ENCODE measurements around the gene MTFP1.
"Not testable (repeated sequence)": the region's sequence is repeated elsewhere in the genome, so short reads cannot be mapped to it uniquely, and the experiment has no call there.

MTFP1 gene

DNA sequence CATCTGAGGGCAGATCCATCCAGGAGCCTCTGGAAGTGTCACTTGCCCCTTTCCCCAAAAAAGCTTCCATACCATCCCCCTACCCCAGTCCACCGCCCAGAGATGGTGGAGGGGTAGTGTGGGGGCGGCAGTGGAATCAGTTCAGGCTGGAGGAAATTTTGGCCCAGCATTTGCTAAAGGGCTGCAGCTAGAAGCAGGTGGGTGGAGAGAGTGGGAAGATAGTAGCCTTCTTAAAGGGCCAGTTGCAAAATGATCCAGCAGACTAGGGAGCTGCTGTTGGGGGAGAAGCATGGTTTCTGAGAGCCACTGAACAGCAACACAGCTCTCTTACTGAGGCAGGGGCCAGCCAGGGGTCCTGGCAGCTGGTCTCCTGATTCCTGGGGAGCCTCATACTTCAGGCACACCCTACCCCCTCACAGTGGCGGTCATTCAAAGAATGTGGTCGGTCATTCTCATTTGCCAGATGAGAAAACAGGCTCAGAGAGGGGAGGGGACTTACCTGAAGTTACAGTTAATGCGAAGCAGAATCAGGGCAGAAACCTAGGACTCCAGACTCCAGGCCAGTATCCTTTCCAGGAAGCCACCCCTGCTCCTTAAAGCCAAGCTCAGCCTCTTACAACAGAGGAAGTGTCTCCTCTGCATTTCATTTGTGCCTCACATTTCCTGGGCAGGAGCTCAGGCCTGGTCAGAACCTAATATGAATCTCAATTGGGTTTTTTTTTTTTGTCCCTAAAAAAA lies 23.4 kb upstream of the MTFP1 start:
- no peak for DNase-seq

DNA sequence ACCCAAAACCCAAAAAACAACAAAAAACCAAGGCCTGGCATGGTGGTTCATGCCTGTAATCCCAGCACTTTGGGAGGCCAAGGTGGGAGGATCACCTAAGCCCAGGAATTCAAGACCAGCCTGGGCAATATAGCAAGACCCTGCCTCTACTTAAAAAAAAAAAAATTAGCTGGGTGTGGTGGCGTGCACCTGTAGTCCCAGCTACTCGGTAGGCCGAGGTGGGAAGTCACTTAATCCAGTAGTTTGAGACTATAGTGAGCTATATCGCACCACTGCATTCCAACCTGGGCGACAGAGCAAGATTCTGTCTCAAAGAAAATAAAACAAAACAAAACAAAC lies 22.8 kb upstream of the MTFP1 start:
- not testable (repeated sequence) for DNase-seq

DNA sequence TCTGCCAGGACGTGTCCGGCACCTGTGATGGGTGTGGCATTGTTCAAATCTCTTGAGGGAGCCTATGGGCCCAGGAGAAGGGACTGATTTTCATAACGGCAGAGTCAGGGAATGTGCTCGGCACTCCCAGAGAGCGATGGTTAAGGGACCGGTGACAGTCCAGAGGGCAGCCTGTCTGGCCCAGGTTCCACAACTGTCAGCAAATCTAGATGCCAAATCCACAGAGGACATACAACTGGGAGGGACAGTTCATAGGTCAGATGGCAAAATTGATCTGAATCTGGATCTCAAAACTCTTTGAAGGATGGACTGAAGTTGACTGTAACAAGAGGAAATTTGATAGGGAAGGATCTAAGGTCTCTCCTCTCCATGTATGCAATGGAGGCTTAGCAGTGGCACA lies 21.3 kb upstream of the MTFP1 start:
- DNase-seq, result no peak

DNA sequence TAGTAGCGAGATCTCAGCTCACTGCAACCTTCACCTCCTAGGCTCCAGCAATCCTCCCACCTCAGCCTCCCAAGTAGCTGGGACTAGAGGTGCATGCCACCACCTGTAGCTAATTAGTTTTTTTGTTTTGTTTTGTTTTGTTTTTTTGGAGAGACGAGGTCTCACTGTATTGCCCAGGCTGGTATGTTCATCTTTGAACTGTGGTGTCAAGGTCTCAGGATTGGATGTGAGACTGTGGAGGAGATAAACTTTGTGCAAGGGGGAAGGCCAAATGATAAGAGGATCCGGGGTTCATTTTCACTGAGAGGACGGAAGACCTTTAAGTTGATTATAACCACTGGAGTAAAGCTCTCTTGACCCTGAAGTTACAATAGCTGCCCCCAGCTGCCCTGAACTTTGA lies 19.8 kb upstream of the MTFP1 start:
- no peak for DNase-seq

DNA sequence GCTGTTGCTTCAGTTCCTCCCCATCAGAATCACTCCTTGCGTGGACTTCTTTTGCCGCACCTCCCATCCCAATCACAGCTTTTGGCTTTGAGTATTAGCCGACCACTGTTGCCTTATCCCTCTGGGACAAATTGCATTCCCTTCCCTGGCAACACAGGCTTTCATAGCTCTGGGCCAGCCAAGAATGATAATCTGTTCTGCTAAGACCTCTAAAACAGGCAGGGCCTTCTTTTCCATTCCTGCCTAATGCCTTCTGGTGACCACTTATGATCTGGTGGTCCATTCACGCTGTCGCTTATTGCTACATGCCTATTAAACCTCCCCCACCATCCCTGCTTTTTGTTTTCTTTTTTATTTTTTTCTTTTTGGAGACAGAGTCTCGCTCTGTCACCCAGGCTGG lies 19.2 kb upstream of the MTFP1 start:
- DNase-seq, result no peak

DNA sequence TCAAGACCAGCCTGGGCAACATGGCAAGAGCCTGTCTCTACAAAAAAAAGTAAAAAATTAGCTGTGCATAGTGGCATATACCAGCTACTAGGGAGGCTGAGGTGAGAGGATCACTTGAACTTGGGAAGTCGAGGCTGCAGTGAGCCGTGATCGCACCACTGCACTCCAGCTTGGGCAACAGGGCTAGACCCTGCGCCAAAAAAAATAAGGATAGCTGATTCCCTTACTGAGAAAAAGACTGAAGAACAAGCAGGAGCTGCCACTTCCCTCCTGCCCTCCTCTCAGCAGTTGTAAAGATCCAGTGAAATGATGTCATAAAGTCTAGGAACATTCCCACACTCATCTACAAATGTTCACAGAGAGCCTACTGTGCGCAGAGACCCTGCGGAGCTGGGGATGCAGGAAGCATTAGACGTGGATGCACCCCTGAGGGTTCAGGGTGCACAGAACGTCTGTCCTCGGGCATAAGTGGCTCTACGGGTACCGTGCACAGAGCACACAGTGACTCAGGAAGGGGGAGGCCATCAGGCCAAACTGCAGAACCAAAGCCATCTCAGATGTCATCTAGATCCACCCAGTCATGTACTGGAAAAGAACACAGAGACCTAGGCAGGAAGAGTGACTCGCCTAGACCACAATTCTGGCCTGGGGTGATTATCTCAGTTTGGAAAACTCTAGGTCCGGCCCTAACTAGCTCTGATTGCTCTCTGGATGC lies 17.0 kb upstream of the MTFP1 start:
- no peak for DNase-seq

DNA sequence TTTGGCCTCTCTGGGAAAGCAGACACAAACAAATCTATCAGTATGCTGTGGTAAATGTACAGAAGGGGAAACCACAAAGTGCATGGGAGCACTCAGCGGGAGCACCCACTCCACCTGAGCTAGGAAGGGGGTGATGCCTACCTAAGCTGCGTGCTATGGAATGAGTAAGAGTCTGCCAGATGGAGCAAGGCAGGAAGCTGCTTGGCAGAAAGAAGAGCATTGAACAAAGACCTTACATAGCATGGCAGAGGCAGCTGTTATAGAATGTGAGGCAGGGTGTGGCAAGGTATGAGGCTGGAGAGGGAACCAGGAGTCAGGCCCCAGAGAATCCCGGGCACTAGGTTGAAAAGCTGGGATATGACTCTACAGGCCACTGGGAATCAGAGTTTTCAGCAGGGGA lies 13.8 kb upstream of the MTFP1 start:
- DNase-seq, result no peak

DNA sequence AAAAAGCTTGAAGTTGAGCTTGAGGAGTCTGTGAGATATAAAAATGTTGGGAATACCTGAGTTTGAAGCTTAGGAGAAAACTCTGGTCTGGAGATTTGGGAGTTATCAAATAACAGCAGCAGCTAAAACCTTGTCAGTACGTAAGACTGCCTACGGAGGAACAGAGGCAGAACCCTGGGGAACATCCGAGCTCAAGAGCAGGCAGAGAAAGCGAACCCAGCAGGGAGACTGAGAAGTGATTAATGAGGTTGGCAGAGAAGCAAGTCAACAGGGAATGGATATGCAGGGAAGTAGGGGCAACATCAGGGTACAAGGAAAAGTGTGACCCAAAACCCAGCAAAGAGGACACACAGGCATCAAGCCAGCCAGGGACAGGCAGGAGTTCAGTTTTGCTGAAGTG lies 12.6 kb upstream of the MTFP1 start:
- DNase-seq, result no peak

DNA sequence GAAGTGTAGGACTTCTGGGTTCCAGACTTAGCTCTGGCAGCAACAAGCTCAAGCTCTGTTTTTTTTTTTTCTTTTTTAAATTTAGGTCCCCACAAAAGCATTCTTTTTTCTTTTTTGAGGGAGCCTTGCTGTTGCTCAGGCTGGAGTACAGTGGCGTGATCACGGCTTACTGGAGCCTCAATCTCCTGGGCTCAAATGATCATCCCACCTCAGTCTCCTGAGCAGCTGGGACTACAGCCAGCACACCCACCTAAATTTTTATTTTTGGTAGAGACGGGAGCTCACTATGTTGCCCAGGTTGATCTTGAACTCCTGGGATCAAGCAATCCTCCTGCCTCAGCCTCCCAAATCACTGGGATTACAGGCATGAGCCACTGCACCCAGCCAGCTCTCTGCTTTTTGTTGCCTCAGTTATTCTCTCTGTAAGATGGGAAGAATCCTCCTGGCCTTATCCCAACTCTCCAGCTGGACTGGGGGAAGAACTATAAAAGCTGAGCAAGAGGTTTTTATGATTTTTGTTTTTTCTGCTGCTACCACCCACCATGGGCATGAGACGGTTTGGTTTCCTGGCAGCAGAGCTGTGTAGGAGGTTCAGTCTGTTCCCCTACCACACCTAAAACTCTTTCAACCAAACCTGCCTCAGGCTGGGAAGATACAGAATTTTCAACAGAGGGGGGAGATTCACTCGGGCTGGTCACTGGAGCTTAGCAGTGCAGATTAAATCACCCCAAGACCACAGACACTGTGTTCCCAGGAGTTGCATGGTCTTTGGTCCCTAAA lies 11.6 kb upstream of the MTFP1 start:
- DNase-seq, result no peak

DNA sequence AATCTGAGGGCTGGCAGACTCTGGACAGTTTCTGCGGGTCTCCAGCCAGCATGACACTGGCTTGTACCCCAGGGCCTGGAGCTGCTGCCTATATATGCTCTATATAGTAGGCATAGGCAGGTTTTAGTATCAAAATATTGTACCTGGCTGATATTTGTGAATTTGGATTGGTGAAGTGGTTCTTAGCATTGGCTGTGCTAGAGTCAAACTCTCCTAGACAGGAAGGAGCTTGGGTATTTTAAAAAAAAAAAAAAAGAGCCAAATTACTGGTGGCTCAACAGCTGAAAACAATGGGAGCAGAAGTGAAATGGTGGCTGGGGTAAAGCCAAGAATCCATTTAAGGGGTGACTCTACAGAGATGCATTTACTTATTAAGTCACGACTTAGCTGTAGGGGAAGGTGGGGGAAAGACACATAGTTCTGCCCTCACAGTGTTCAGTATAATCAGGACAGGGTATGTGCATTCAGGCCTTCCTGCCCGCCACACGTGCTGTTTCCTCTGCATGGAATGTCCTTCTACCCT lies 11.0 kb upstream of the MTFP1 start:
- no peak for DNase-seq

DNA sequence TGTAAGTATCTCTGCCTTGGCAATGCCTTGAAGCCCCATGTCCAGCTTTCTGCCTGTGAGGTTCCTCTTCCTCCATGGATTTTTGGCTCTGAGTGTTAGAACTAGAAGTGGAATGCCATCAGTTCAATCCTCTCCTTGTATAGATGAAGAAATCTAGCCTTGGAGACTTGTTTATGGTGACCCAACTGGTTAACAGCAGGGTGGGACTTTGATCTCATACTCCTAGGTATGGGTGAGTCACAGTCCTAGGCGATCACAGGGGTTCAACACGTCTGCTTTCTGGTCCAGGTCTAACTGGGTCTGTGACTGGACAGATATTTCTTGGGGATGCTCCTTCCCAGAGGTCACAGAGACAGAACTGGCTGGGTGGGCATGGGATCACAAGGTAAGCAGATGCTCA lies 9.2 kb upstream of the MTFP1 start:
- no peak for DNase-seq

DNA sequence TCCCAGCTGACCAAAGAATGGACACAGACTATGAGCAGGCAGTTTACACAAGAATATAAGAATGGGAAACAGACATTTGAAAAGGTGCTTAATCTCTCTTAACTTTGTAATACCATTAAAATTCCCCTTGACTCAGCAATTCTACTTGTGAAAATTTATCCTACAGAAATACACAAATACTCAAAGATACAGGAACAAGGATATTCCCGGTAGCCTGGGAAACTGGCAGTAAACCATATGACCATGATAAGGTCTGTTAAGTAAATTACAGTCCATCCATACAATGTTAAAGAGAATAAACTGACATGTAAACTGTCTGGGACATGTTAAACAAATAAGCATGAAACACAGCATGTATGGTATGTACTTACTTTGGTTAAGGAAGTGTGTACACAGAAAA lies 8.7 kb upstream of the MTFP1 start:
- DNase-seq, result no peak

DNA sequence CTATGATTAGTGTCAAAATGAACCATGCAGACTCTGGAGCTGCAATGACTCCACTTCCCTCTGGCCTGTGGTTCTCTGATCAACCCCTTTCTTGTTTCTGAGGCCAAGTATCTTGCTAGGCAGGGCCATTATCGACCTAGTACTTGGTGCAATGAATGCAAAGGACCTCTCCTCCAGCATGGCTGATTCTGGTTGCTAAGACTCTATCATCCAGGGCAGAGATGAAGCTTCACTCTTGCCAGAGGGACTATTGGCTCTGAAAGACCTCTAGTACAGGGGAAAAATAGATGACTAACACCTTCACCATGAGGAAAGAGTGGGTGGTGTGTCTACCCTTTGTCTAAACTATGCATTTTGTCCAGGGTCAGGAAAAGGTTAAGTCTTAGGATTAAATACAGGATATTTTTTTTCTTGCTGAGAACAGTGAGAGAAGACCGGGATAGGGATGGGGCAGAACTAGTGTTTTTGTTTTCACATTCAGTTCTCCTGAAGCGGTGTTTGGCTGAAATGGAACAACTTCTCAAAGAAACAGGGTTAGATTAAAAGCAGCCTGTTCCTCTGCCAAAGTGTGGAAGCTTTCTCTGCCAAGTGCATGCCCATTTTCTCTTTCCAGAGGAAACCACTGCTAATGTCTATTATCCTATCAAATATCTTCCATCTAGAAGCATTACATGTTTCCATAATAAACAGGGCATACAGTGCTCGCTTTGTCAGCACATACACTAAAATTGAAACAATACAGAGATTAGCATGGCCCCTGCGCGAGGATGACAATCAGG lies 5.0 kb upstream of the MTFP1 start:
- no peak for DNase-seq

DNA sequence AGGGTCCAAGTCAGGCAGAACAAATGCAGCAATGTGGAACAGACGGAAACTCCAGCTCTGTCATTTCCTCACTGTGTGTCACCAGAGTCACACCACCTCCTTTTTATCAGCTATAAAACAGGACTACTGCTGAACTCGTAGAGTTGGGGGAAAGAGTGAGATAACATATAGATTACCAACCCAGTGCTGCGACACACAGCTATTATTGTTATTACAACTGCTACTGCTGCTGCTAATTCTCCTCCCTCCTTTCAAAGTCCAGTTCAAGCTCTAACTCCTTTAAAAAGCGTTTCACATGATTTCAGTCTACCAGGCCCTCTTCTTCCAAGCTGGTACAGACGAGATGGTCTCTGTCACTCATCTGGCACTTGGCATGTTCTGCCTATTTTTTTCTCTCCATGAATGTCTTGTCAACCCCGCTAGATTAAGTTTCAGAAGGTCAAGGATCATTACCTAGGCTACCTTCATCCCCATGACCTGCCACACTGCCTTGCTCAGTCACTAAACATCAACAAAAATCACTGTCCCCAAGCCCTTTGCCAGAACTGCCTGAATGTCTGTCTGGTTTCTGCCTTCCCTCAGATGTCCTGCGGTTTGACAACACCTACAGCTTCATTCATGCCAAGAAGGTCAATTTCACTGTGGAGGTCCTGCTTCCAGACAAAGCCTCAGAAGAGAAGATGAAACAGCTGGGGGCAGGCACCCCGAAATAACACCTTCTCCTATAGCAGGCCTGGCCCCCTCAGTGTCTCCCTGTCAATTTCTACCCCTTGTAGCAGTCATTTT lies 3.7 kb upstream of the MTFP1 start:
- no peak for DNase-seq

DNA sequence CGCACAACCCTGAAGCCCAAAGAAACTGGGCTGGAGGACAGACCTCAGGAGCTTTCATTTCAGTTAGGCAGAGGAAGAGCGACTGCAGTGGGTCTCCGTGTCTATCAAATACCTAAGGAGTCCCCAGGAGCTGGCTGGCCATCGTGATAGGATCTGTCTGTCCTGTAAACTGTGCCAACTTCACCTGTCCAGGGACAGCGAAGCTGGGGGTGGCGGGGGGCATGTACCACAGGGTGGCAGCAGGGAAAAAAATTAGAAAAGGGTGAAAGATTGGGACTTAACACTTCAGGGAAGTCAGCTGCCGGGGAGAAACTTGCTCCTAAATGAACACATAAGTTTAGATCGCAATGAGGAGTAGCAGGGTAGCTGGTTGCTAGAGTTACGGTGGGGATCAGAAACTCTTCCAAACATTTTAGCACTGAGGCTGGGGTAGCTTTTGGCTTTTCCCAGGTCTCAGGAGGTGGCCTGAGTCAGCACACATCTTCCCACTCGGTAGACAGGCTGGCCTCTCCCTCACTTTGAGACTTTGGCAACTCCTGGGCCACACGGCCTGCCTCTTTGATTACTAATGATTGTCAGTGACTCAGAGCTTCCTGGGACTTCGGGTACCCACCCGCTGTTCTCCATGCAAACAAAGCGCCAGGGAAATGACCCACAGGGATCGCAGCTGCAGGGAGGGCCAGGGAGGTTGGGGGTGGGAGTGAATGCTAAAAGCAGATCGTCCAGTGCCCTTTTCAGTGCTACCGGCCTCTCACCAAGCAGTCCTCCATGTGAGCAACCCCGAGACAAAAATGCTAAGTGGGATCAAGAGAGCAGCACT lies 2.9 kb upstream of the MTFP1 start:
- DNase-seq, result no peak

DNA sequence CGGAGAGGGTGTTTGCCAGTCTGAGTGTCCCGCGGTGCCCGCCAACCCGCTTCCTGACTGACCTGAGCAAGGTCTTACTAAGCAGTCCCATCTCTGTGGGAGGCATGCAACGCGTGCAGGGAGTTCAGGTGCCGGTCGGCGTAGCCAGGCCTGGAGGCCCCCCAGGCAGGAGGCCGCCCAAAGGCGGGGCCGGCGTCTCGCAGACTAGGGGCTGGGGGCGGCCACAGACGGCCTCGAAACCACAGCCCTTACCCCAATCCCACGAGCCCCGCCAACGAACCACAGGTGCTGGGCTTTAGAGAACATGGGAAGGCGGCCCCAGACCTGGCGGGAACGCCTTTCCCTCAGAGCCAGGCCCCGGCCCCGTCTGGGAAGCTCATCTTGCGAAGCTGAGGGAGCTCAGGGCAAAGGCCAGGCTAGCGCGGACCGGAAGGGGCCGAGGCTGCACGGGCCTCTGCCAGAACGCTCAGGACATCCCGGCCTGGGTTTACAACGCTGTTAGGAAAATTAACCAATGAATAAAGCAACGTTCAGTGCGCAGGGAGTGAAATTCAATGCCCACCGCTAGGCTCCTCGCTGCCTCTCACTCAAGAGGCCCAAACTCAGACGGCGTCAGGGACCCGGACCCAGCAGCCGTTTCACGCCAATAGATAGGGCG lies 2.1 kb upstream of the MTFP1 start:
- DNase-seq, result no peak

DNA sequence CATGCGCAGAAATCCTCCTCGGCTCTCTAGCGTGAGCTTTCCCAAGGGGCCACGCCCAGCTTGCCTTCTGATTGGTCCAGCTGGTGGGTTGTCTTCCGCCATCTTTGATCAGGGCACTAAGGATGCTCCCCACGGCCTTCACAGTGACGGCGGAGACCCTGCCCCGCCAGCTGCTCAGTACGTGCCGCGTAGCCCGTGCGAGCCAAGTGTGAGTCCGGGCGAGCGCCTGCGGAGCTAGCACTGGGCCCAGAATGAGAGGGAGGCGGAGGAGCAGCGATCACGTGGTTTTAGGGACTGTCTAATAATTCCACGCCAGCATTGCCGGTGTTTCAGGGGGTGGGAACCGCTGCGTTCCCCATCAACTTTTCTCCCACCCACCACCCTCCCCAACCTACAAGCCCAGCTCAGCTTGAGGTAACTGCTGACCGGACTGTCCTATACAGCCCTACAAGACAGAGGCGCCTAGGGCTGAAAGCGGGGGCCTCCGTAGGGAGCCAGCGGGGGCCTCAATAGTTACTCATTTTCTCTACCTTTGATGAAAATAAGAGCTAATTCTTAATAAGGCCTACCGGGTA lies 1.5 kb upstream of the MTFP1 start:
- peak; percentile 99 for DNase-seq

DNA sequence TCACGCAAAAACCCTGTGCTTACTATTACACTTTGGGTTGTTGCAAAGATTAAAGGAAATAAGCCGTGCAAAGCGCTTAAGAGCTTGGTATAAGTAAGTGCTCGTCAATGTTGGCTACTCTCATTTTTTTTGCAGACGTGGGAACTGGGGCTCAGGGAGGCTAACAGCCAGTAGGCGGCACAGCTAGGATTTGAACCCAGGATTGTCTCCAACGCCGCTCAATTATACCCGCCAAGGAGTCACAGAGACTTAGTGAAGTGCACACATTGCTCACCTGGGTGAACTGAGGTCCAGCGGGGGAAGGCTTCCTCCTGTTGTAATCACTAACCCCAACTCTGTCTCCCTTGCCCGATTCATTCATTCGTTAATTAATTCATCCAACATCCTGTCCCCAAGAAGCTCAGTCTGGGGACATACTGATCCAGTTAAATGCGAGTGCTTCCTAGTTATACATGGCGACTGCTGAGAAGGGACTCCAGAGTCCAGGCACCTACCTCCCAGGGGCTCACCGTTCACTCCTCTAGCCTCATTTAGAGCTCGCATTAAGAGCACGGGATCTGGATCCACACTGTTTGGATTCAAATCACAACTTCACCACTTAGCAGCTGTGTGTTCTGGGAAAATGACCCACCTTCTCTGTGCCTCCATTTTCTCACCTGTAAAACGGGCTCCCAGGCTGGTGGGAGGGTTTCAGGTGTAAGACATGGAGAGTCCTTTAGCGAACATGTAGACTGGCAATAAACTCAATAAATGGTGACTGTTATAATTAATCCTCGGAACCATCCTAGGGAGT lies 838 bp upstream of the MTFP1 start:
- no peak for DNase-seq

DNA sequence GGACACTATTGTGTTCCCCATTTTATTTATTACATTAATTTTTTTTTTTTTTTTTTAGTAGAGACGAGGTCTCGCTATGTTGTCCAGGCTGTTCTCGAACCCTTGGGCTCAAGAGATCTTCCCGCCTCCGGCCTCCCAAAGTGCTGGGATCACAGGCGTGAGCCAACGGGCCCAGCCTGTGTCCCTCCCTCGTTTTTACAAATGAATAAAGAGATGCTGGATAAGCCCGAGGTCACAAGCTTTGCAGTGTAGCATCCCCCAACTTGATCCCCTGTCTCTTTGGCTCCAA lies 297 bp upstream of the MTFP1 start:
- DNase-seq, result no peak

Data from central memory CD4-positive, alpha-beta T cell (primary cell).